Endodermal cell (in vitro differentiated cells): ENCODE data around the gene TEKTIP1. TPM values are rescaled to one million over a fixed set of nuclear protein-coding genes. Genes with fewer than 3 reads are reported as not detected.

ENCODE experiments used
- DNase-seq: peaks from one replicate; pipeline ENCODE4 v3.0.0-alpha.2; 2017
- H3K27ac ChIP-seq: 2 replicates; pipeline ENCODE4 v1.5.1; 2013; ENCODE audit warnings: mild to moderate bottlenecking, low read depth, low read length, moderate library complexity
- H3K27me3 ChIP-seq: 2 replicates; pipeline ENCODE4 v1.6.1; 2013; ENCODE audit warnings: mild to moderate bottlenecking, low read length, moderate library complexity; ENCODE audit not compliant: insufficient read depth, control insufficient read depth, poor library complexity, severe bottlenecking
- H3K36me3 ChIP-seq: 2 replicates; pipeline ENCODE4 v1.7.0; 2013; ENCODE audit warnings: mild to moderate bottlenecking, low read length, moderate library complexity; ENCODE audit not compliant: control insufficient read depth, insufficient read depth
- H3K4me1 ChIP-seq: one replicate; pipeline ENCODE4 v1.7.0; 2013; ENCODE audit warnings: low read length; ENCODE audit not compliant: control insufficient read depth, insufficient read depth
- H3K4me3 ChIP-seq: 2 replicates; pipeline ENCODE4 v1.5.1; 2013; ENCODE audit warnings: mild to moderate bottlenecking, low read length, moderate library complexity
- H3K9ac ChIP-seq: 2 replicates; pipeline ENCODE4 v1.6.1; 2013; ENCODE audit warnings: mild to moderate bottlenecking, low read length, moderate library complexity; ENCODE audit not compliant: poor library complexity, severe bottlenecking; ENCODE audit errors: extremely low read depth
- H3K9me3 ChIP-seq: 2 replicates; pipeline ENCODE4 v1.6.1; 2013; ENCODE audit warnings: mild to moderate bottlenecking, low read length, moderate library complexity; ENCODE audit not compliant: control insufficient read depth
- H3K27ac Mint-ChIP-seq: 2 replicates; pipeline ENCODE4 v1.8.0; 2020; ENCODE audit warnings: mixed read lengths
- H3K27me3 Mint-ChIP-seq: 2 replicates; pipeline ENCODE4 v1.8.0; 2021; ENCODE audit warnings: mild to moderate bottlenecking, mixed read lengths; ENCODE audit not compliant: insufficient read depth
- H3K36me3 Mint-ChIP-seq: 2 replicates; pipeline ENCODE4 v1.8.0; 2020; ENCODE audit warnings: low read depth, mixed read lengths
- H3K4me1 Mint-ChIP-seq: 2 replicates; pipeline ENCODE4 v1.8.0; 2020; ENCODE audit warnings: mixed read lengths
- H3K4me3 Mint-ChIP-seq: 2 replicates; pipeline ENCODE4 v1.8.0; 2020; ENCODE audit warnings: mild to moderate bottlenecking, moderate library complexity, mixed read lengths
- H3K9me3 Mint-ChIP-seq: 2 replicates; pipeline ENCODE4 v1.8.0; 2020; ENCODE audit warnings: mild to moderate bottlenecking, mixed read lengths
- WGBS, 2 experiments: methylation state at CpG; one replicate each; pipeline versions ENCODE4 v1.1.5 to v1.1.7; 2013; ENCODE audit warnings: missing lambda C conversion rate in 2 of 2, mixed read lengths in 1 of 2; ENCODE audit not compliant: insufficient coverage in 1 of 2, insufficient read length in 1 of 2; 5-methylcytosine and 5-hydroxymethylcytosine counted together
- total RNA-seq, 2 donors: library from RNA; stranded (reverse); fragmentation: NEBNext Ultra II Directional in 1 of 2; extraction: Animal tissue kit (Norgen Biotek cat#: 25700) in 1 of 2; gene quantifications; 2 replicates in 1 of 2; 3 replicates in 1 of 2; pipeline ENCODE4 v1.2.1, GENCODE V29; 2021
- TF ChIP-seq, protein P1 (sequence below): fragments of 200-600 bp; sonication (generic); conservative IDR thresholded peaks from 2 replicates; pipeline ENCODE4 v1.5.0; 2021; ENCODE audit warnings: antibody characterized with exemption, mild to moderate bottlenecking

Gene TEKTIP1
- total RNA-seq, 2 donors from 2014 or later, result 4.6 to 5.7 TPM

DNA sequence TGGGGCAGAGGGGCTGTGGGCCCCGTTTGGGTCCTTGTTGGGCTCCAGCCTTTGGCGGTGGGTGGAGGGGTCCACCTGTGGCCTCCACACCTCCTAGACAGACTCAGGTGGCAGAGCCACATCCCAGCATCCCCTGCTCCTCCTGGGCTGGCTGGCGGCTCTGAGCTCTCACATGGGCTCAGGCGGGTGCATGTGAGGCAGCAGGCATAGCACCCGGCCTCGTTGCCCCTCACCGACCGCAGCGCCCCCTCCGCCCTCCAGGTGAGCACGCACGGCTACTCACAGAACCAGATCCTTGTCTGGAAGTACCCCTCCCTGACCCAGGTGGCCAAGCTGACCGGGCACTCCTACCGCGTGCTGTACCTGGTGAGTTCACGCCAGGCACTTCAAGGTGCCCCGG lies 5.9 kb upstream of the TEKTIP1 start:
- Mint-ChIP-seq H3K27ac (no peak overlapping the region), H3K4me3 (no peak overlapping the region), H3K27me3 (no peaks in the 10 kb centered on the region), H3K4me1 (no peaks in the 10 kb centered on the region), H3K36me3 (peaks cover 36% of the 10 kb centered on the region), H3K9me3 (no peaks in the 10 kb centered on the region)
- TF ChIP-seq, protein P1, sequence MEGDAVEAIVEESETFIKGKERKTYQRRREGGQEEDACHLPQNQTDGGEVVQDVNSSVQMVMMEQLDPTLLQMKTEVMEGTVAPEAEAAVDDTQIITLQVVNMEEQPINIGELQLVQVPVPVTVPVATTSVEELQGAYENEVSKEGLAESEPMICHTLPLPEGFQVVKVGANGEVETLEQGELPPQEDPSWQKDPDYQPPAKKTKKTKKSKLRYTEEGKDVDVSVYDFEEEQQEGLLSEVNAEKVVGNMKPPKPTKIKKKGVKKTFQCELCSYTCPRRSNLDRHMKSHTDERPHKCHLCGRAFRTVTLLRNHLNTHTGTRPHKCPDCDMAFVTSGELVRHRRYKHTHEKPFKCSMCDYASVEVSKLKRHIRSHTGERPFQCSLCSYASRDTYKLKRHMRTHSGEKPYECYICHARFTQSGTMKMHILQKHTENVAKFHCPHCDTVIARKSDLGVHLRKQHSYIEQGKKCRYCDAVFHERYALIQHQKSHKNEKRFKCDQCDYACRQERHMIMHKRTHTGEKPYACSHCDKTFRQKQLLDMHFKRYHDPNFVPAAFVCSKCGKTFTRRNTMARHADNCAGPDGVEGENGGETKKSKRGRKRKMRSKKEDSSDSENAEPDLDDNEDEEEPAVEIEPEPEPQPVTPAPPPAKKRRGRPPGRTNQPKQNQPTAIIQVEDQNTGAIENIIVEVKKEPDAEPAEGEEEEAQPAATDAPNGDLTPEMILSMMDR, result no peak
- no peaks in the 10 kb centered on the region for H3K27me3 ChIP-seq
- WGBS, 2 experiments, result 94 to 96% methylated on average over 14 to 17 of the region's 17 CpGs
- H3K9ac ChIP-seq, result no peak overlapping the region
- no peak for DNase-seq
- H3K36me3 ChIP-seq, result peaks cover 24% of the 10 kb centered on the region
- H3K4me1 ChIP-seq, result no peaks in the 10 kb centered on the region
- H3K9me3 ChIP-seq, result no peaks in the 10 kb centered on the region
- H3K27ac ChIP-seq, result no peak overlapping the region
- H3K4me3 ChIP-seq, result no peak overlapping the region

DNA sequence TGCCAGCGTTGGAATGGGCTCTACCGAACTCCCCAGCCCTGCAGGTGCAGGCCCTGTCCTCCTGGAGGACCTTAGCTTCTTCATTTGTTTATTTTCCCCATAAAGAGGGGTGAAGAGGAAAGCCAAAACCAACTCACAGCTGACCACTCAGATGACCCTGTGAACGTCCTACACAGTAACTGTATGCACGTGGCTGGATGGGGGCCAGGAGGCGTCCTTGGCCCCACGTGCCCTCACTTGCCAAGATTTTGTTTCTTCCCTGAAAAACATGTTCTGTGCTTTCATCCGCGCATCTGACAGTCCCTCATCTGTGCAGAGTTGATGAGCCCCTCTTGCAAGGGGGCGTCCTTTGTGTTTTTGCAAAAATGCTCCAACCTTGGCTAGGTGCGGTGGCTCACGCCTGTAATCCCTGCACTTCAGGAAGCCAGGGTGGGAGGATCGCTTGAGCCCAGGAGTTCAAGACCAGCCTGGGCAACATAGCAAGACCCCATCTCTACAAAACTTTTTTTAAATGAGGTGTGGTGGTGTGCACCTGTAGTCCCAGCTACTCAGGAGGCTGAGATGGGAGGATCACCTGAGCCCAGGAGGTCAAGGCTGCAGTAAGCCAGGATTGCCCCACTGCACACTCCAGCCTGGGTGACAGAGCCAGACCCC lies 5.3 kb upstream of the TEKTIP1 start:
- no peak overlapping the region for H3K27ac ChIP-seq
- H3K4me1 ChIP-seq, result no peaks in the 10 kb centered on the region
- TF ChIP-seq, protein P1, result no peak
- no peak overlapping the region for H3K4me3 ChIP-seq
- 94 to 98% methylated on average over 10 to 12 of the region's 12 CpGs for WGBS, 2 experiments
- DNase-seq, result no peak
- no peaks in the 10 kb centered on the region for H3K4me1 Mint-ChIP-seq
- no peak overlapping the region for H3K9ac ChIP-seq
- H3K27ac Mint-ChIP-seq, result no peak overlapping the region
- H3K27me3 ChIP-seq, result no peaks in the 10 kb centered on the region
- H3K36me3 Mint-ChIP-seq, result peaks cover 41% of the 10 kb centered on the region
- H3K4me3 Mint-ChIP-seq, result no peak overlapping the region
- no peaks in the 10 kb centered on the region for H3K9me3 Mint-ChIP-seq
- H3K9me3 ChIP-seq, result no peaks in the 10 kb centered on the region
- H3K36me3 ChIP-seq, result peaks cover 23% of the 10 kb centered on the region
- H3K27me3 Mint-ChIP-seq, result no peaks in the 10 kb centered on the region

DNA sequence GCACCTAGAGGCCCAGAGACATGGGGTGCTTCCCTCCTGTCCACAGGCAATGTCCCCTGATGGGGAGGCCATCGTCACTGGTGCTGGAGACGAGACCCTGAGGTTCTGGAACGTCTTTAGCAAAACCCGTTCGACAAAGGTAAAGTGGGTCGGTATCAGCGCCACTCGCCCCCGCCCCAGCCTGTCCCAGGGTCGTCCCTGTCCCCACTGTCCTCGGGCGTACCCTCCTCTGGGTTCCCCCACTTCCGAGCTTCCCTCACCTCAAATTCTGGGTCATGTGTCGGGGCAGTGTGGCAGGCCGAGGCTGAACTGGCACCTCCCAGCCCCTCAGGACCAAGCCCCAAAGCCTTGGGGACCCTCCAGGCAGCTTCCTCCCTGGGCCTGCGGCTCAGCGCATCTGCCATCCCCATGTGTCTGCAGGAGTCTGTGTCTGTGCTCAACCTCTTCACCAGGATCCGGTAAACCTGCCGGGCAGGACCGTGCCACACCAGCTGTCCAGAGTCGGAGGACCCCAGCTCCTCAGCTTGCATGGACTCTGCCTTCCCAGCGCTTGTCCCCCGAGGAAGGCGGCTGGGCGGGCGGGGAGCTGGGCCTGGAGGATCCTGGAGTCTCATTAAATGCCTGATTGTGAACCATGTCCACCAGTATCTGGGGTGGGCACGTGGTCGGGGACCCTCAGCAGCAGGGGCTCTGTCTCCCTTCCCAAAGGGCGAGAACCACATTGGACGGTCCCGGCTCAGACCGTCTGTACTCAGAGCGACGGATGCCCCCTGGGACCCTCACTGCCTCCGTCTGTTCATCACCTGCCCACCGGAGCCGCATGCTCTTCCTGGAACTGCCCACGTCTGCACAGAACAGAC lies 4.4 kb upstream of the TEKTIP1 start:
- peaks cover 27% of the 10 kb centered on the region for H3K36me3 ChIP-seq
- Mint-ChIP-seq H3K27ac (no peak overlapping the region), H3K36me3 (peaks cover 45% of the 10 kb centered on the region), H3K27me3 (no peaks in the 10 kb centered on the region), H3K4me1 (no peaks in the 10 kb centered on the region), H3K4me3 (no peak overlapping the region), H3K9me3 (no peaks in the 10 kb centered on the region)
- H3K27me3 ChIP-seq, result no peaks in the 10 kb centered on the region
- WGBS, 2 experiments, result 95 to 96% methylated on average over 24 to 38 of the region's 38 CpGs
- H3K4me3 ChIP-seq, result no peak overlapping the region
- TF ChIP-seq, protein P1, result no peak
- no peaks in the 10 kb centered on the region for H3K9me3 ChIP-seq
- no peak overlapping the region for H3K9ac ChIP-seq
- no peak for DNase-seq
- H3K4me1 ChIP-seq, result no peaks in the 10 kb centered on the region
- H3K27ac ChIP-seq, result no peak overlapping the region
